Measurements from ENCODE around the gene ASS1. TPM values are rescaled to one million over a fixed set of nuclear protein-coding genes. Genes with fewer than 3 reads are reported as not detected.
"Not testable (repeated sequence)": the region's sequence is repeated elsewhere in the genome, so short reads cannot be mapped to it uniquely, and the experiment has no call there.

Gene ASS1
- total RNA-seq, 1 donor from 2014 or later: 166 TPM

DNA sequence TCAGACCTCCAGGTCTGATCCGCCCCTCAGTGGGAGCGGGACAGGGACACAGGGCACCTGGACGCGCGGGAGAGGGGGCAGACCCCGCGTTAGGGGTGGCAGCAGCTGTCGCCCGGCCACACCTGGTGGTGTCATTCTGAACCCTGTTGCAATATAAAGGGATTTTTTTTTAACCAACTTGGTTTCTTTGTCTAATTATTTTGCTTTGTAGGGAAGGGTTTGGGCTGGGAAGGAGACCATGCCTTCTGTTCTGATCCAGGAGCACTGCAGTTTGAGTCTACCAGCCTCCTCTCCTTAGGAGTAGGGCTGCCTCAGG is 10.9 kb upstream of the ASS1 start:
- no peak for DNase-seq (ENCODE audit: low spot score)

DNA sequence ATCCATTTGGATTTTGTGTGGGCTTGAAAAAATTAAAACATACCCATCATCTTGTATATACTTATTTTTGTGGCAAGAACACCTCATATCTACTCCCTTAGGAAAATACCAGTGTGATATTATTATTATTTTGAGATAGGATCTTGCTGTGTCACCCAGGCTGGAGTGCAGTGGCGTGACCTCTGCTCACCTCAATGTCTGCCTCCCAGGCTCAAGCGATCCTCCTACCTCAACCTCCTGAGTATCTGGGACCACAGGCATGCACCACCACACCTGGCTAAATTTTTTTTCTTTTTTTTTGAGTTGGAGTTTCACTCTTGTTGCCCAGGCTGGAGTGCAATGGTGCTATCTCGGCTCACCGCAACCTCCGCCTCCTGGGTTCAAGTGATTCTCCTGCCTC is 10.1 kb upstream of the ASS1 start:
- DNase-seq (ENCODE audit: low spot score): not testable (repeated sequence)

DNA sequence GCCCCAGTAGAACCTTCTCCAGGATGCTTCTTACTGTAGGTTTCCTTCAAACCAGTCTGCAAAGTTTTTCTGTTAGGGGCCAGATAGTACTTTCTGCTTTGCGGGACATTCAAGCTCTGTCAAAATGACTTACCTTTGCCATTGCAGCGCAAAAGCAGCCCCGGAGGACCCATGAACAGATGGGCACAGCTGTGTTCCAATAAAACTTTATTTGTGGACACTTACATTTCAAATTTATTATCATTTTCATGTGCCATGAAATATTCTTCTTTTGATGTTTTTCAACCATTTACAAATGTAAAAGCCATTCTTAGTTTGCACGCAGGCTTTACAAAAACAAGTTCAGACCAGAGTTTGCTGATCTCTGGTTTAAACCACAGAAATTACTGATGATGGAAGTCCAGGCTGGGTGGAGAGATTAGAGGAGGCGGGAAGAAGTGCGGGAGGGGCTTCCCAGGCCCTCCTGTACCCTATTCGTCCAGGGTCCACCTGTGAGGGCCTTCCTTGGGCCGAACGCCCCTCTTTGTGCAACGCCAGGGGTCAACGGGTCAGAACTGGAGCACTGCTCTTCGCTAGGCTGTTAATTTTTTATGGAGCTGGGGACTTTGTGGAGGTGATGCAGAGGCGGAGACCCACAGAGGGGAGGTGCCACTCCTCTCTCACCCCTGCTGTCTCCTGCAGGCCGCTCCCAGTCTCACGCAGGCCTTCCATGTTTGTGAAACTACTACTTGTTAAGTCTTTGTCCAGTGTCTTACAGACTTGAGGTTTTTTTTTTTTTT is 7.6 kb upstream of the ASS1 start:
- DNase-seq (ENCODE audit: low spot score): no peak

- no peak for DNase-seq (ENCODE audit: low spot score)
Observed at GRCh38 chr9:130438382-130438981, 6.3 kb upstream of the ASS1 start.

GRCh38 chr9:130441031-130441430 is 3.7 kb upstream of the ASS1 start:
- no peak for DNase-seq (ENCODE audit: low spot score)

GRCh38 chr9:130442746-130443455 is 1.9 kb upstream of the ASS1 start:
- no peak for DNase-seq (ENCODE audit: low spot score)

DNA sequence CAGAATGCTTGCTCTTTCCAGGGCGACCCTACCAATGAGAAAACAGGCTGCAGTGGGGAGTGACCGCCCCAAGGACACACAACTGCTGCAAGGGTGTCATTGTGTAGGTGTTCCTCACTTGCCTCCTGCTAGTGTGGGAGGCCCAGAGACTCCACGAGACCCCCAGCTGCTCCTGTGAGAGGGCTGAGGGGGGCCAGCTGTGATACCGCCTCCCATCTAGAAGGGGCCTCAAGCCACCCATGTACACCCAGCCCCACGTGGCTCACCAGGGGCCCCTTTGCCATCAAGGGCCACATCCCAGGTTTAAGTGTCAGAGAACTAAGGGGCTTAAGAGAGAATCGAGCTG is 1.3 kb upstream of the ASS1 start:
- no peak for DNase-seq (ENCODE audit: low spot score)

- no peak for DNase-seq (ENCODE audit: low spot score)
Observed at GRCh38 chr9:130443840-130444492, 795 bp upstream of the ASS1 start.

DNA sequence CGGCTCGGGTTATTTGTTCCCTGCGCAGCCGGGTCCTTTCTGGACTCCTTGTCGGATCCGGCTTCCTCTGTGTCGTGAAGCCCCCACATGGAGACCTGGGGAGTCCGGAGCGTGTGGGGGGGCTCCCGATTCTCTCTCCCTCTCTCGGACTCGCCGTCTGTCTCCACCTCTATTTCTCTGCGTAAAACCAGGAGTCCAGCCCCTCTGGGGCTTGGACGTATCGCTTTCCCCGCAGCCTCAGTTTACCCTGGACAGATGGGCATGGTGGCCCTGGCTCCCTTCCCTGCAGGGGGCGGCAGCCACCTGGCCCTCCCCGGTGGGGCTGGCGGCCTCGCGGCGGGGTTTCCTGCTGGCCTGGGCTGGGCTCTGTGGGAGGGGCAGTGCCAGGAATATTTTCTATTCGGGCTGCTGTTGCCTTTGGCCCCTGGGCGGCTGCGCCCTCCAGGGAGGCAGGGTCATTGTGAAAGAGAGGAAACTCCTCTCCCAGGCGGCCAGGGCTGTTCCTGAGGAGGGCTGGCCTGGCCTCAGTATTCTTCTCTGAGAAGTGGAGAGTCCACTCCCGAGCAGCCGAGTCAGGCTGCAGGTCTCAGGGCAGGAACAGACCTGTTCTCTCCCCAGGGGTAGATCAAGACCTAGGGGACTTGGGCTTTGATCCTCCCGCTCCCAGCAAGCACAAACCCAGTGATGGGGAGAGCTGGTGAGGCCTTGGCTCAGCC is 665 bp downstream of the ASS1 start:
- peak; percentile 34 for DNase-seq (ENCODE audit: low spot score)

DNA sequence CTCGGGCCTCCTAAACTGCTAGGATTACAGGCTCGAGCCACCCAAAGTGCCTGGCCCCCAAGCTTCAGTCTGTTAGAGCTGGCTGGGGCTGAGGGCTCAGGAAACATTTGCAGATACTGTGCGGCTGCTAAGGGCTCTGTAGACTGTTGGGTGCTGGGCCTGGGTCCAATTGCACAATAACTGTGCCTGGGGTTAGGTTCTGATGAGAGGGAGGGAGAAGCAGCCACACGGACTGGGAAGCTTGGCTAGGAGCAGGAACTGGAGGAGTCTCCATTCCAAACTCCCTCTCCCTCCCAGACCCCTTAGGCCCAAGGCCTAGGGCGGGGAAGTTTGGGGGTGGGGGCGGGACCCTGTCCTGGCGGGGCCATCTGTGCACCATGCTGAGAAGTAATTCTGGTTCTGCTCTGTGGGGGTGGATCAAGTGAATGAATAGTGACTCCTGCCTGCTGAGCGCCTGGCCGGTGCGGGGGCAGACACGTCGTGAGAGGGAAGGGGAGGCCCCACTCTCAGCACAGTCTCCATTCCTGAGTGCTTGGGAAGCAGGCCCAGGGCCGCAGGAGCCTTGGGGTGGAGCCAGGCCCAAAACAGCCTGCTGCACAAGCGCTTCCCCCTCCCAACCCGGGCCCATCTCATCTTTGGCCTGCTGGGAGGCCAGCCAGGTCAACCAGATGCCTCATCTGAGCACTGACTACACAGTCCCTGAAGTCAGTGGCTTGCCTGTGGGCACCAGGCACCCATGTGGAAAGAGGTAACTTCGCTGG is 1.5 kb downstream of the ASS1 start:
- peak; percentile 73 for DNase-seq (ENCODE audit: low spot score)

- DNase-seq (ENCODE audit: low spot score): no peak
Observed at GRCh38 chr9:130447193-130447816, 2.5 kb downstream of the ASS1 start.

GRCh38 chr9:130448035-130448624 is 3.4 kb downstream of the ASS1 start:
- no peak for DNase-seq (ENCODE audit: low spot score)

GRCh38 chr9:130448771-130449603 is 4.2 kb downstream of the ASS1 start:
- DNase-seq (ENCODE audit: low spot score): no peak

DNA sequence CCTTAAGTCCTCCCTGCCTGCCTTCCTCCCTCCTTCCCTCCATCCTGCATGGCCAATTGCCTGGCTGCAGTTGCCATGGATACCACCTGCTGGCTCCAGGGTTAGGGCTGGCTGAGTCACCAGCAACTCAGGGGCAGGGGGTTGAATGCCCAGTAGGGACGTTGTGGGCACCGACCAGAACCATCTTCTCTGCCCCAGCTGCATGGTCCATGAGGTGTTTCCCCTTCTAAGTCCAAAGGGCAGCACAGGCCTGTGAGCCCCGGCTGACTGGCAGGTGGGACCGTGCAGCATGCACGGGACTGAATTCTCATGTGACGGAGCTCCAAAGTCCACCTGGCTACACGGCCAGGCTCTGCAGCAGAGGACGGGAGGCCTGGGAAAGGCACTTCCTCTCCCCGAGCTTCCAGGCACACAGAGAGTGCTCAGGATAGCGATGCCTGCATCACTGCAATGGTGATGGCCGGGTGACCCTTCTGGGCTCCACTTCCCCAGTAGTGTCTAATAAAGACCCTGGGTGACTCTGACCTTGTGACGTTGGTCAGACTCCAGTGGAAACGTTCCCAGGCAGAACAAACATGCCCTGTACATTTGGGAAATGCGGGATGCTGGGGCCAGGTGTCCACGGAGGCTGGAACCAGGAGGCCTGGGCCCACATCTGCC is 5.7 kb downstream of the ASS1 start:
- peak; percentile 89 for DNase-seq (ENCODE audit: low spot score)

DNA sequence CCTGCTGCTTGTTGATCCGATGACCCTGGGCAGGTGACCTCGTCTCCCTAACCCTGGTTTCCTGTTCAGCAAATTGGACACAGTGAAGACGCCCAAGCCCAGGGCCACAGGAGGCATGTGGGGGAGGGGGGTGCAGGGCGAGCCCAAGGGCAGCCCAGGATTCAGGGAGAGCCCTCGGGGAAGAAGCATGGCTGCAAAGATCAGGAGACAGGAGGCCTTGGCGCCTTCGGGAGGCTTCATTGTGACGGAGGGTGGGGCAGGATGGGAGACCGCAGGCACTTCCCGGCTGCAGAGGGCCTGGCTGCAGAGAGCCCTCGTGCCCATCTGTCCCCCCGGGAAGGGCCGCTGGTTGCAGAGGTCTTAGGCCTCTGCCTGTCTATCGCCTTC is 6.2 kb downstream of the ASS1 start:
- no peak for DNase-seq (ENCODE audit: low spot score)

DNA sequence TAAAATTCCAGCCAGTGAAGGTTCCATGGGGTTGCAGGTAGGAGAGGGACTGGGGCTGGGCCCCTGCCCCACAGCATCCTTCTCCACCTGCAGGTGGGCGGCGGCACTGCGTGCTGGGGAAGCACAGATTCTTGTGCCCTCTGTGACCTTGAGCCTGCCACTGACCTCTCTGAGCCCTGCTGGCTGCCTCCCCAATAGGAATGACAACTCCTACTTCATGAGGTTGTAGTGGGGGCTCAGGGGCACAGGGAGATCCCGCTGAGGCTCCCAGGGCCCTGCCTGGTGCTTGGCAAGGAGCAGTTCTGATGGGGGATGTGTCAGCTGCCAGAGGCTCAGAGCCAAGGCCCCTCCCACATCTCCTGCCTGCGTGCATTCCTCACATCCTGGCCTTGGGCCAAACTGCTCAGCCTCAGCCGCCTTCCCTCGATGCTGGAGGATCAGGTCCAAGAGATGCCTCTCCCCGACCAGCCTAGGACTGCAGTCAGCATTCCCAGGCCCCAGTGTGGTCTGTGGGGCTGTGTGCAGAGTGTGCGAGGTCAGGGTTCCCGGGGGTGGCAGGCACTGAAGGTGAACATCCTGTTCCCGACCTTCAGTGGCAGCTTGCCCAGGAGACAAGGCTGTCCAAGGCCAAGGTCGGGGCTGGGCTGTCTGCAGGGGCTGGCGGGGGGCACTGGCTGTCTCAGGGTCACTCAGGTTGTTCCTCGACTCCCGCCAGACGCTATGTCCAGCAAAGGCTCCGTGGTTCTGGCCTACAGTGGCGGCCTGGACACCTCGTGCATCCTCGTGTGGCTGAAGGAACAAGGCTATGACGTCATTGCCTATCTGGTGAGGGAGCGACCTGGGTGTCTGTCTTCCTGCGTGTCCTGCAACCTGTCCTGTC is 7.0 kb downstream of the ASS1 start:
- DNase-seq (ENCODE audit: low spot score): peak; percentile 95

DNA sequence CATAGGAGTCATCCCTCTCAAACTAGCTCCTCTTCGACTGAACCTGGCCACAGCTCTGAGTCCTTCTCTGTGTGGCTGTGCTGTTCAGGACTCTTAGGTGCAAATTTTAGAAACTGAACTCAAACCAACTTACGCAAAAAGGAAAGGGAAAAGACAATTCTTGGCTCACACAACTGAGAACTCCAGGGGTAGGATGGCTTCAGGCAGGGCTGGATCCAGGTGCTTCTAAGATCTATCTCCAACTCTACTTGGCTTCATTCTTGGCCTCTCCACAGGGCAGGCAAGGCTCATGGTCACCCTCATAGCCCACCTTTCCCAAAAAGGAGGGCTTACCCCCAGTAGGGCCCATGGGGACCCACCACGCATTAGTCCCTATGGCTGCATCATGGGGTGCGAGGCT is 8.1 kb downstream of the ASS1 start:
- DNase-seq (ENCODE audit: low spot score): no peak

DNA sequence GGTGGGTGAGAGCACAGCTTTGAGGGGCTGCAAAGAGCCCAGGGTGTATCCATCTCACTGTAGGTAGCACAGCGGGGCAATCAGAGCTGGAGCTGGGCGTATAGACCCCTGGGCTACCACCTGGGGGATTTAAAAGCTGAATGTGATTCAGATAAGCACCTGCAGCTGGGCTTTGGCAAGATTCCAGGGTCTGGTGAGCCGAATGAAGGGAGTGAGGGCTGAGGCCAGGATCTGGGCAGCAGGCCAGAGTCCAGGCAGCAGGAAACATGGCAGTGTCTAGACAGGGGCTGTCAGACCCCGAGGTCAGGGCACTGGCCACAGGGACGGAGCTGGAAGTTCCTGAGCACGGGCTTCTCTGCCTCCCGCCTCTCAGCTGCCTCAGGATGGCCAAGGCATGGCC is 8.7 kb downstream of the ASS1 start:
- DNase-seq (ENCODE audit: low spot score): peak; percentile 59

All from mucosa of gallbladder (tissue), 1 donor.